Islet precursor cell (in vitro differentiated cells): ENCODE results near the gene SLC35B2.
"Not testable (repeated sequence)": the region's sequence is repeated elsewhere in the genome, so short reads cannot be mapped to it uniquely, and the experiment has no call there.

Experiments
- DNase-seq: peaks from one replicate; pipeline ENCODE4 v3.0.0-alpha.2; 2018

SLC35B2 gene

DNA sequence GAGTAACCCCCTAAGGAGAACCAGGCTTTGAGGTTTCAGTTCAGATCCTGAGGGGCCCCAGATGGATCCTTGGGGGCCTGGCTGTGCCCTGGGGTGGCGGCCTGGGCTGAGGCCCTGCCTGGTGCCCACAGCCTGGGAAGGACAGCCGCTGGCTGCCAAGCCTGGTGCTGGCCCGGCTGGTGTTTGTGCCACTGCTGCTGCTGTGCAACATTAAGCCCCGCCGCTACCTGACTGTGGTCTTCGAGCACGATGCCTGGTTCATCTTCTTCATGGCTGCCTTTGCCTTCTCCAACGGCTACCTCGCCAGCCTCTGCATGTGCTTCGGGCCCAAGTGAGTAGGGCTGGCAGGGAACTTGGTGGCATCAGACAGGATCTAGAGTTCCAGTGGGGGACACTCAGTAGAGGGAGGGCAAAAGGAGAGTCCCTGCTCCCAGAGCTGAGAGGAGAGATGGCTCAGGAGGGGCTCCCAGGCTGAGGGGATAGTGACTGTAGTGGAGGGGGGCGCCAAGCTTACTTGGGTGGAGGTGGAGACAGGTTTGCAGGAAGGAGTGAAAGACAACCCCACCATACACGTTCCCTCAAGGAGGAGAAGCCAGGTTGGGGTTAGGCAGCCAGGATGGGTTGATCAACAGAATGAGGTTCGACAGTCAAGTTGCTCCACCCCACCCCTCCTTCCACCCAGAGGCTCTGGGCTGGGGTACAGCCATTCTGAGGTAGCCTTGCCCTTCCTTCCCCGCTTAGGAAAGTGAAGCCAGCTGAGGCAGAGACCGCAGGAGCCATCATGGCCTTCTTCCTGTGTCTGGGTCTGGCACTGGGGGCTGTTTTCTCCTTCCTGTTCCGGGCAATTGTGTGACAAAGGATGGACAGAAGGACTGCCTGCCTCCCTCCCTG lies 24.4 kb downstream of the SLC35B2 start:
- no peak for DNase-seq

DNA sequence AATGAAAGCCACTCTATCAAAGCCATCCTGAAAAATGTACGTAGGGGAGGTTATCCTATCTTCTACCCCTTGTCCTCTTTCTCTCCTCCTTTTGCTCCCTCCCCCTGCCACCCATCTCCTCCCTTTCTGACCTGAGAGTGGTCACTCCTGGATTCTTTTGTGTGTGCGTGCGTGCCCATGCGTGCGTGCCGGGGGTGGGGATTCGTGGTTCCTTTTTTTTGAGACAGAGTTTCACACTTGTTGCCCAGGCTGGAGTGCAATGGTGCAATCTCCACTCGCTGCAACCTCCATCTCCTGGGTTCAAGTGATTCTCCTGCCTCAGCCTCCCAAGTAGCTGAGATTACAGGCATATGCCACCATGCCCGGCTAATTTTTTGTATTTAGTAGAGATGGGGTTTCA lies 25.9 kb downstream of the SLC35B2 start:
- not testable (repeated sequence) for DNase-seq

DNA sequence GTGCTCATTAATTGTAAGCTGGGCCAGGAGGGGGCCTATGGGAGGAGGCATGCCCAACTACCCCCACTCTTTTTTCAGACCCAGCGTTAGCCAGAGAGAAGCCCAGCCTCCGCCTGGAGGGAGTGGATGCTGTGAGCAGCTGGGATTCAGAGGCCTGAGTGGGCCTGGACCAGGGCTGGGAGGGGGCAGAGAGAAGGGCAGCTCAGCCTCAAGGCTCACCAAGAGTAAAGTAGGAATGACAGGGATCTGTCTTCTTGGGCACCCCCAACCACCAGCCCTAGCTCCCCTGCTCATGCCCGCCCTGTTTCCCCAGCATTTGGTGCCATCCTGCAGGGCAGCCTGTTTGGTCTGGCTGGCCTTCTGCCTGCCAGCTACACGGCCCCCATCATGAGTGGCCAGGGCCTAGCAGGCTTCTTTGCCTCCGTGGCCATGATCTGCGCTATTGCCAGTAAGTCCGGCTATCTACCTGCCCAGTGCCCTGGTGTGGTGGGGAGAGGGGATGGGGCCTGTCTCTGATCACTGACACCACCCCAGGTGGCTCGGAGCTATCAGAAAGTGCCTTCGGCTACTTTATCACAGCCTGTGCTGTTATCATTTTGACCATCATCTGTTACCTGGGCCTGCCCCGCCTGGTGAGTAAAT lies 27.2 kb downstream of the SLC35B2 start:
- DNase-seq: no peak

DNA sequence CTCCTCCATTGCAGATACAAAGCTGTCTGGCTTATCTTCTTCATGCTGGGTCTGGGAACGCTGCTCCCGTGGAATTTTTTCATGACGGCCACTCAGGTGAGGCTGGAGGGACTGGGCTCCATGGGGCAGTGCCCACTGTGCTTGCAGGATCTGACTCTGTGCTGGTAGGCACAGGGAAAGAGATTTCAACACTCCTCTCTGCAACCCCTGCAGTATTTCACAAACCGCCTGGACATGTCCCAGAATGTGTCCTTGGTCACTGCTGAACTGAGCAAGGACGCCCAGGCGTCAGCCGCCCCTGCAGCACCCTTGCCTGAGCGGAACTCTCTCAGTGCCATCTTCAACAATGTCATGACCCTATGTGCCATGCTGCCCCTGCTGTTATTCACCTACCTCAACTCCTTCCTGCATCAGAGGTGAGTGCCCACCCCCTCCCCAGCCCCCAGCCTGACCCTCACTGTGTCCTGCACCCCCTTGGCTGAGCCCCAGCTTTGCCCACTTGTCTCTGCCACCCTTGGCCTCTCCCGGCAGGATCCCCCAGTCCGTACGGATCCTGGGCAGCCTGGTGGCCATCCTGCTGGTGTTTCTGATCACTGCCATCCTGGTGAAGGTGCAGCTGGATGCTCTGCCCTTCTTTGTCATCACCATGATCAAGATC lies 27.8 kb downstream of the SLC35B2 start:
- no peak for DNase-seq

DNA sequence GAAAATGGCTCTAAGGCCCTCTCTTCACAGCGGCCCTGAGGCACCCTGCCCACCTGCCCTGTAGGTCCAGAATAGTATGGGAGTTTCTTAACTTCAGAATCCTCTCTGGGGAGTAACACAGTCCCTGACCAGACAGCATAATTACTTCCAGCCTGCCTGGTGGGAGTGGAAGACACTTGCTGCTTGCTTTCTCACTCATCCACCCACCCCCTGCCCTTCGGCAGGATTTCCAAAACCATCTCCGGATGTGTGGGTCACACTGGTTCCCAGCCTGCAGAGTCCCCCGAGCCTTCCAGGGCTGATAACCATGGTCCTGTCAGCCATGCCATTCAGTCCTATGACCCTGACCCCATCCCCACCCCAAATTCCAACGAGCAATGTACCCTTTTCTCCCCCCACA lies 28.5 kb downstream of the SLC35B2 start:
- DNase-seq: no peak

DNA sequence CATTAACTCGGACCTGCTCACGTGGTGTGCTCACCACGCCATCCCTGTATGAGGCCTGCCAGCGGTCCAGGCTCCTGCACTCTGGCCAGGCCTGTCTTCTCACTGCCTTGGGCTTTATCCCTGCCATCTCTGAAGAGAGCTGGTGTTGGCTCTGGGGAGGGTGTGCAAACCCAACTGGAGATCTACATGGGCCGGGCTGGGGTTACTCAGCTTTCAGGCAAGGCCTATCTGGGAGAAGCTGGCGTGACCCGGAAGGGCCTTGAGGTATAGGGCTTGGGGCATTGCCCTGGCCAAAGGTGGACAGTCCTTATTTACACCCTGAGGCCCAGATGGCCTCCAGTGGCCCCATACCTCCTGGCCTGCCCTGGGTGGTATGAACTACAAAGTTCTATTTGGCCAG lies 28.9 kb downstream of the SLC35B2 start:
- DNase-seq: no peak

DNA sequence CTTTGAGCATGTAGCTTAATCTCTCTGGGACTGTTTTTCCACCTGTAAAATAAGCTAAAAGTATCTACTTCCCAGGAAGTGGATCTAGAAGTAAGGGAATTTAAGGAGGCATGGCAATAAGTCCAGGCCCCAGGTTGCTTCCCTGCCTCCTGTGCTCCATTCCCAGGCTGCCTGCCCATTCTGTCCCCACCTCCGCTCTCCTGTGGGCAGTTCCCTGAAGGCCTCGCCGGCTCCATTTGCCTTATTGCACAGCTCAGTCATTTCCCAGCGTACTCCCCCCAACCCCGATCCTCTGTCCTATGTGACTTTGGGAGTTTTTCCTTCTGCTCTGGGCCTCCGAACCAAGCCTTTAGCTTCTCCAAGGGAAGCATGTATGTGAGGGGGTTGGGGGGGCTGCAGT lies 29.3 kb downstream of the SLC35B2 start:
- no peak for DNase-seq

DNA sequence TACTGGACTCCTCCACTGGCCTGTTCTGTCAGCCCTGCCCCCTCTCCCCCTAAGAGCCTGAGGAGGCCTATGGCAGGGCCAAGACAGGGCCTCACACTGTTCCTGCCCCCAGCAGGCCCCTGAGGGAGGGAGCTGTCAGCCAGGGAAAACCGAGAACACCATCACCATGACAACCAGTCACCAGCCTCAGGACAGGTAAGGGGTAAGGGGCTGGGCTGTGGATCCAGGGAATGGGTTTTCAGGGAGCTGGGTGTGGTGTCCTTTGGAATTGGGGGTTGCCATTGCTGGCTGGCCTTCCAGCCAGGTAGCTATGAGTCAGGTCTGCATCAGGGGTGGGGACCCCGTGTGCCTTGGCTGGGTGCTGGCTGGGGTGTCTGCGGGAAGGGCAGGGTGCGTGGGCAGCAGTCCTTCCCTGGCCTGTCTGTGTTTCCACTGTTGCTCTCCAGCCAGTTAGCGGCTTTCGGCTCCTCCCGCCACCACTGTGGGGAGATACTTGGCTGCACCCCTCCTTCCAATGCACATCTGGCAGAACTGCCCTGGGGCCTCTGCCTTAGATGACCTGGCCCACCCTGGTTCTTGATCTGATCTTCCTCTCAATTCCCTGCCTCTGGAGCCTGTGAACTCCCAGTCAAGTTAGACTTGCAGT lies 30.1 kb downstream of the SLC35B2 start:
- DNase-seq: no peak

DNA sequence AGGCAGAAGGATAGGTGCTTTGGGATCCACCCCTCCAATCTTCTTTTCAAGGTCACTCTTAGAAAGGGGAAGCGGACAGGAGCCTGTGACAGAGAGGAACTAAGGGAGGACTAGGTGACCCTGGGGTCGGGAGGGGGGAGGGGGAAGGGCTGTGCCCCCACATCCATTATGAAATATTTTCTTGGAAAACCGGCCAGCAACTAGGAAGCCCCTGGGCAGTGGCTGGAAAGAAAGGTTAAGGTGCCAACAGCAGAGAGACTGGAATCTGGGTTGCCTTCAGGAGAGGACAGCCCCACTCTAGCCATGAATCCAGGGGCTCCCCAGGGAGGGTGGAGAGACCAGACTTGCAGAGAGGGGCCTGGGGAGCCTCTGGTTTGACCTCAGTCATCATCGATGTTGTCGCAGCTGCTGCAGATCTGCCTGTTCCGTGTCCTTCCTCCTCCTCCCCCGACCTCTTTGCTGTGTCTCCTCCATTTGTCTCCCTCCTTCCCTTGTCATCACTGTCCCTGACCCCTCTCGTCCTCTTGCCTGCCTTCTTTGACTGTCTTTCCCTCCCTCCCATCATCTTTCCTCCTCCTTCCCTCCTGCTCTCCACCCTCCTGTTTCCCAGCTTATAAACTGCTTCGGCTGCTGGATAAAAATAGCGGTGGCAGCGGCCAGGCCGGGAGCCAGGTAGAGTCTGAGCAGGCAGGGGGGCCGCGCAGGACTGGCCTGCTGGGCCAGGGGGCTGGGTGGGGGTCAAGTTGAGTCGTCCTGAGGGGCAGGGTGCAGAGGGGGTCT lies 30.8 kb downstream of the SLC35B2 start:
- peak; percentile 54 for DNase-seq

DNA sequence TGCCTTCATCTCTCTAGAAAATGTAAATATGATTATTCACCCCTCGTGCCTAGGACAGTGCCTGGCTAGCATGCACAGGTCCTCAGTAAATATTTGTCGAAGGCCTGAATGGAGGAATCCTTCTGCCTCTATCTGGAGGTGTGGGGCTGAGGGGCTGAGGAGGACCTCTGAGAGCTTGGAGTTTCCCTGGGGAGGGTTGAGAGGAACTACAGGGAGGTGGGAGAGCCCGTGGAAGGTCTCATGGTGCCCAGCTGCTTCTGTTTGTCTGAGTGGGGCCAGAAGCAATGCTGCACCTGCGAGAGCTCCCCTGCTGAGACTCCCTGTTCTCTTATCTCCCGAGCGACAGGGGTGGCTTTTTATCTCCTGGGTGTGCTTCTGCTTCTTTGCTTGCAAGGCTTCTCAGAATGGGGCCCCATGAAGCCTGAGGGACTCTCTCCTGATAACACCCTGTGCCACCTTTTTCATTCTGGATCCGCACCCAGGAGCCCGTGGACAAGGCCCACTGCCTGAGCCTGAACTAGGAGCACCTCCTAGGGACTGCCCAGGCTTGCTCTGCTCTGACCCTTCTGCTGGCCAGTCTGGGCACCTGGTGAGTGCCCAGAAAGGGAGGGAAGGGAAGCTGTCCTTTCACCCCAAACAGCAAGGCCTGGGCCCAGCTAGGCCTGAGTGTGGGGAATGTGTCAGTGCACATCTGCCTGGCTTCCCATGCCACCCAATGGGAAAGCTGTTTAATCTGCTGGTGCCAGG lies 31.6 kb downstream of the SLC35B2 start:
- peak; percentile 45 for DNase-seq

DNA sequence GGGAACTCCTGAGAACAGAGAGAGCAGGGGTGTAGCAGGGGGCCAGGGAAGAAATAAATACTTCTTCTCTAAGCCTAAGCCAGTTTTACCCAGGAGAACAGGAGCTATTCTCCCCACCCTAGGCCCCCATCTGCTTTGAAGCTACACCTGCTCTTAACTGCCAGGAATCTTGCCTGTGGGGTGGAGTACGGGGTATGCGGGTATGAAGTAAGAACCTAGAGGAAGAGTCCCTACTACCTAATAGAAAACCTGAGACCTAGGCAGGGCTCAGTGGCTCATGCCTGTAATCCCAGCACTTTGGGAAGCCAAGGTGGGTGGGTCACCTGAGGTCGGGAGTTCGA lies 32.4 kb downstream of the SLC35B2 start:
- no peak for DNase-seq

DNA sequence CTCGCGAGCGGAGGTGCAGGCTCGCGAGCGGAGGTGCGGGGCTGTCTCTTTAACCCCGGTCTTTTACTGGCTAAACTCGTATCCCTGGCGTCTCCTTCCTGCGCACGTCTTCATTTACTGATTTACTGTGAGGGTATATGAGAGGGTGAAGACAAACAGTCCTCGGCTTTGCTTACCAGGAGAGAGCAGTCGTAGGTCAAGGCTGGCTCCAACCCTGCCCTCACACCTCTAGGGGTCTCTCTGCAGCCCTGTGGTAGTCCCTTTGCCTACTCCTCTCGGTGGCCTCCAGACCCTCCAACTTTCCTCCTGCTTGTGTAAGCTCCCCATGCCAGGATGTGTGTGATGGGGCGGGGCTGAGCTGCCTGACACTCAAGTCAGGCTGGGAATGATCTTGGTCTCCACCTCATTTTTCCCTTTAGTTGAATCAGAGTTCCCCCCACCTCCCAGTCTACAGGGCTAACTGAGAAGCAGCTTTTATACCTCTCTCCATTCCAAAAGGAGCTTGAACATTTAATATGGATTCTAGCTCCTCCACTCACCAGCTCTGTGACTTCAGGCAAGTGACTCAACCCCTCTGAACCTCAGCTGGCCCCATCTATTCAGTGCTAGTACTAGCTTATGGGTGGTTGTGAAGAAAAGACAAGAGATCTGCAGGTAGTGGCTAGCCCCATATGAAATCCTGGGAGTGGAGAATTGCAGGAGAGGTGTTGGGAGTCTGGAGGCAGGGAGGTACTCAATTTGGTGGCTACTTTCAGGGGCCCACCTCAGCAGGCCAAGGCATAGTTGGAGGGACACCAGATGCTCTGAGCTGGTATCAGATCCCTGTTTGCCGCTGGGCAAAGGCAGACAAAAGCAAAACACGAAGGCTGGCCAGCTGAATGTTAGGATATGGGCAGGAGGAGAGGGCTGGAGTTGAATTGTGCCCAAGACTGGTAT lies 33.0 kb downstream of the SLC35B2 start:
- peak; percentile 41 for DNase-seq

DNA sequence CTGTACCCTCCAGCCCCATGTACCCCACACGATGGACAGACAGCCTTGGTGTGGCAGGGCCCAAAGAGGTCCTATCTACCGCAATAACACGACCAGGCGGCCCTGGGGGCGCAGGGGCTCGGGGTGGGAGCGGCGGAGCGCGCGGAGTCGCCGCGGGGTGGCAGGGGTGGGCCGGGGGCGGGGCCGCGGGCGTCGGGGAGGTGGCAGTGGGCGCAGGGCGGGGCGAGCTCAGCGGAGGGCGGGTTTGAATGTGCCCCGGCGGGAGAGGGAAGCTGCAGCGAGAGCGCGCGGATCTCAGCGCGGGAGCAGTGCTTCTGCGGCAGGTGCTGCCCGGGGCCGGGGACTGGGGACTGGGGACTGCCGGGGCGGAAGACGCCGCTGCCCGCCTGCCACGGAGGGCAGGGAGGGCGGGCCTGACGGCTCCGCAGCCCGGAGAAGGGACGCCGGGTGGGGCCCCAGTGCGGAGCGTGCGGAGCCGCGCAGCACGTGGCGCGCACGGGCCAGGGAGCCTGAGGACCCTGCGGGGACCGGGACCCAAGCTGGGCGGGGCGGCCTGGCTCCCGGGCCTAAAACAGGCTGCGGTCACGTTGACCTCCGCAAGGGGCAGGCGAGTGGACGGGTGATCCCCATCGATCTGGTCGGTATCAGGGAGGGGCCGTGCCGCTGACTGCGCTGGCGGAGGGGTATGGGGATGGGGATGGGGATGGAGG lies 33.9 kb downstream of the SLC35B2 start, which contains the start of gene SLC29A1:
Gene SLC29A1, plus strand, starts transcription at position 277 of the 710 bp plus-strand sequence. CDS start 3,719 bp downstream, outside the sequence.
- DNase-seq: peak; percentile 86

DNA sequence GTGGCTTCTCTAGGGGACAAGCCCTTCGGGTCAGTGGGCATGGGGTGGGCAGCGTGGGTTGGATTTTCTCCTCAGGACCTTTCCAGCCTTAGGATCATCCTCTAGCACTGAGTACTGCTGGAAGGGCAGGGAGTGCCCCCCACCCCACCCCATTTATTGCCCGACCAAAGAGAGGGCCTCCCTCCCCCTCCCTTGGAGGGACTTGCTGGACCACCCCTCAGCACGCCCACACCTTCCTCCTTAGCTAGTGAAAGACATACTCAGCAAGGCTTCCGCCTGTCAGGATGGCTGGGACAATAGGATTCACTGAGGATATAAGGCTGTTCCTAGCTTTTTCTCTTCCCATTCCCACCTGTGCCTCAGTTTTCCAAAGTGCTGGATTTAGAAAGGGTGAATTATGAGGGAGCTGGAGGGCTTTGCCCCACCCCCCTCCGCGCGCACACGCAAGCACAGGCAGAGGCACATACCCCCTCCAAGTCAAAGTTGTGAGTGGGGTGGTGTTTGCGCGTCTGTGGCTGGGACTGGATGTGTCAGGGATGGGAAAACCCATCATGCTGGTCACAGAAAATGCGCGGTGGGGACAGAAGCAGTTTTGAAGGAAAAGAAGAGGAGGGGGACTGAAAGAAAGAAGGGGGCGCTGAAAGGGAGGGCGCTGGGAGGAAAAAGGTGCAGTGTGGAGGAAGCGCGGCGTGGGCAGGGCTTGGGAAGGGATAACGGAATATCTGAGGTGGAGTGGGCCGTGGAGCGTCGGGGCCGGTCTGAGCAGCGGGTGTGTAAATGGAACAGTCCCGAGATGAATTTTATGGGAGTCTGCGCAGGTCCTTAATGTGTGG lies 34.6 kb downstream of the SLC35B2 start:
- DNase-seq: no peak

DNA sequence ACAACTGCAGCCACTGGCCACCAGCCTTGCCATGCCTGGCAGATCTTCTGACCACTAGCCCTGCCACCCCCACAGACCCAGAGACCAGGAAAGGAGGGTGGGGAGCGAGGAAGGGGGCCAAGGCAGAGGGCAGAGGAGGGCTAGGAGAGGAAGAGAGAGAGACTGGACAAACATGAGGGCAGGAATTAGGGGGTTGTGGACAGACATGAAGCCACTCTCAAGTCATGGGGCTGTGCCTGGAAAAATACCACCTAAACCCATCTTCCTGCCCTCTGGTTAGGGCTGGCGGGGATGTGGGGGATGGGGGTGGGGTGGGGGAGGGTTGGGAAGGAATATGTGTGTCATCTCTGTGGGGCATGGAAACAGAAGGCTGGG lies 35.4 kb downstream of the SLC35B2 start:
- DNase-seq: no peak

DNA sequence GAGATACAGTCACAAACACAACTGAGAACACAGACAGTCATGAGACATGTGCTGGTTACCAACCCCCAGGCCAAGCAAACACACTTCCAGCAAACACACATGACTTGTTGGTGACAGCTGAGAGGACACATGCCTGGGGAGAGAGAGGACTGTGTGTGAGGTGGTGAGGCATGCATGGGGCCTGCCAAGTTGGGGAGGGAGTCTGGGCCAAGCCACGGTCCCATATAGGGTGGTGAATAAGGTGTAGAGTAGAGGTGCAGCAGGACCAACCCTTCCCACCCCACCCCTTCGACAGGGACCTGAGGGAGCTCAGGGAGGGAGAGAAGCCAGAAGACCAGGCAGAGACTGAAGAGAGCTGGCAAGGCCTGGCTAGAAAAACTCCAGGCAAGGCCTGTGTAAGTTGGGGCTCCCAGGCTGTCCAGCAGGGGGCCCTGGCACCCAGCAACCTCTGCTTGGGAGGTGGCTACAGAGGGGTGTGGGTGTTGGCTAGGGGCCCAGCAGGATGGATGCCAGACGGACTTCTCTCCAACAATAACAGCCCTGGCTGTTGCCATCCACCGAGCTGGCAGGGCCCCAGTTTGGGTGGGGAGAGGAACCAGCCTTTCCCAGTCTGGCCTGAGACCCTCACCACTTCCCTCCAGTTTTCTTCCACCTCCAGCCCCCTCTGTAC lies 35.9 kb downstream of the SLC35B2 start:
- peak; percentile 87 for DNase-seq

DNA sequence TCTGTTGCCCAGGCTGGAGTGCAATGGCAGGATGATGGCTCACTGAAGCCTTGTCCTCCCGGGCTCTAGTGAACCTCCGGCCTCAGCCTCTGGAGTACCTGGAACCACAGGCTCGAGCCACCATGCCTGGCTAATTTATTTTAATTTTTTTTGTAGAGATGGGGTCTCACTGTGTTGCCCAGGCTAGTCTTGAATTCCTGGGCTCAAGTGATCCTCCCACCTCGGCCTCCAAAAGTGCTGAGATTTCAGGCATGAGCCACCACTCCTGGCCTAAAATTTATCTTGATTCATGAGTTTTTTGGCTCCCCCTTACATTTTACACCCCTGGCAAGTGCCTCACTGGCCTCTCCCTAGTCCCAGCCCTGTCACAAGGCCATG lies 36.4 kb downstream of the SLC35B2 start:
- DNase-seq: no peak
